HG03575 (cell line): ENCODE data around the gene NETO2.
"Not testable (repeated sequence)": the region's sequence is repeated elsewhere in the genome, so short reads cannot be mapped to it uniquely, and the experiment has no call there.

ENCODE experiments used
- ATAC-seq: cut with Tn5 transposase; IDR thresholded peaks from one replicate; pipeline ENCODE4 v1.9.1; 2021; ENCODE audit not compliant: unreplicated experiment, insufficient number of reproducible peaks, low FRiP score; ENCODE audit errors: extremely low read depth

The NETO2 gene

DNA sequence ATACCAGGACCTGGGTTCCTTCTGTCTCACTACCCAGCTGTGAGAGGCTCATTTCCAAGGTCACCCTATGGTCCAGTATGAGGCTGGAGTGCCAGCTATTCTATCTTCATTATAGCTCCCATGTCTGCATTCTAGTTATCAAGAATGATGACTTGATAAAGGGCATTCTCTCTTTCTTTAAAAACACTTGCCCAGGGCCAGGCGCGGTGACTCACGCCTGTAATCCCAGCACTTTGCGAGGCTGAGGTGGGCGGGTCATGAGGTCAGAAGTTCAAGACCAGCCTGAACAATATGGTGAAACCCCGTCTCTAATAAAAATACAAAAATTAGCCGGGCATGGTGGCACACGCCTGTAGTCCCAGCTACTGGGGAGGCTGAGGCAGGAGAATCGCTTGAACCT is 5.8 kb downstream of the NETO2 start:
- not testable (repeated sequence) for ATAC-seq

DNA sequence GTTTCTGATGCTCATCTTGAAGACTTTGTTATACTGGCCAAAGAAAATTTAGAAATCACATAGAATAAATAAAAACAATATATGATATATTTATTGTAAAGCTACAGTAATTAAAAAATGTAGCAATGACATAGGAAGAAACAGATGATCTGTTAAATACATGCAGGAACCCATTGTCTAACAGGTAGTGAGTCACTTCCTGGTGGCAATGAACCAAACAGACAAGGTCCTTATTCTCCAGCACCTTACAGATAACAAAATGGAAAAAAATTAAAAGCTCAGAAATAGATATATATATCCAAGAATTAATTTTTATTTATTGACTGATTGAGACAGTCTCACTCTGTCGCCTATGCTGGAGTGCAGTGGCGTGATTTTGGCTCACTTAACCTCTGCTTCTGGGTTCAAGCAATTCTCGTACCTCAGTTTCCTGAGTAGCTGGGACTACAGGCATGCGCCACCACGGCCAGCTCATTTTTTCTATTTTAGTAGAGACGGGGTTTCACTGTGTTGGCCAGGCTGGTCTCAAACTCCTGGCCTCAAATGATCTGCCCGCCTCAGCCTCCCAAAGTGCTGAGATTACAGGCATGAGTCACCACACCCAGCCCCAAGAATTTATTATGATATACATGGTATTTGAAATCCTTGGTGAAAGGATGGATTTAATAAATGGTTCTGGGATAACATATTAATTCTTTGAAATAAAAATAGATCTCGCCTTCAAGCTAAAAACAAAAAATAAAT is 7.5 kb downstream of the NETO2 start:
- ATAC-seq, result no peak

DNA sequence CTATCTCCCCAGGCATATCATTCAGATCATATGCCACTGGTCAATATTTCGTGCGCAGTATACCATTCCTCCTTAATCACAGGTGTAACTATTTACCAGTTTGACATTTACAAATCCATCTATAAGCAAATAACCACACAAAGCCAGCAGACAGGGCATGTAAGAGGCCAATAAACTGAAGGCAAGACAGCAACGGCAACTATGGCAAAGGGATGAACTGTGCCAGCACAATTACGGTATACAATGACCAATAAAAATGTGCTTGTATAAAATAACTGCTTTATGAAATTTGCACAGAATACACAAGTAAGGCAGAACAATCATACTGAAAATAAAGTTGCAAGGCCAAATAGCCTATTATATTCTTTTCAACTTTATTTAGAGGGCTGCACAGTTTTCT is 9.2 kb downstream of the NETO2 start:
- ATAC-seq, result no peak

DNA sequence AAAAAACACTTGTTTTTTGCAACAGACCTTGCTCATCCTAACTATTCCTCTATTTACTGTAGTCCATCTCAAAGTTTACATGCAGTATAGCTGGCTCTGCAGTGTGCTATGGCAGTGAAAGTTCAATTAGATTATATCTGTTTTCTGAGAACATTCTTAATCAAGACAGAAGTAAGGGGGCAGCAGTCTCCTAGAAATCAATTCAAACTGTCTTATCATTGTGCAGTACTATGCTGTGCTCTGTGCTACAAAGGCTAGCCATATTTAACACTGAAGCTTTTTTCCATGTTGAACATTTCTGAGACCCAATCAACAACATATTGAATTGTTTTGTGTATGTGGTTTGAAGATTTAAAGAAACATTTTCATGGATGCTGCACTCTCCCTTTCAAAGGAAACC is 11.4 kb downstream of the NETO2 start:
- no peak for ATAC-seq

DNA sequence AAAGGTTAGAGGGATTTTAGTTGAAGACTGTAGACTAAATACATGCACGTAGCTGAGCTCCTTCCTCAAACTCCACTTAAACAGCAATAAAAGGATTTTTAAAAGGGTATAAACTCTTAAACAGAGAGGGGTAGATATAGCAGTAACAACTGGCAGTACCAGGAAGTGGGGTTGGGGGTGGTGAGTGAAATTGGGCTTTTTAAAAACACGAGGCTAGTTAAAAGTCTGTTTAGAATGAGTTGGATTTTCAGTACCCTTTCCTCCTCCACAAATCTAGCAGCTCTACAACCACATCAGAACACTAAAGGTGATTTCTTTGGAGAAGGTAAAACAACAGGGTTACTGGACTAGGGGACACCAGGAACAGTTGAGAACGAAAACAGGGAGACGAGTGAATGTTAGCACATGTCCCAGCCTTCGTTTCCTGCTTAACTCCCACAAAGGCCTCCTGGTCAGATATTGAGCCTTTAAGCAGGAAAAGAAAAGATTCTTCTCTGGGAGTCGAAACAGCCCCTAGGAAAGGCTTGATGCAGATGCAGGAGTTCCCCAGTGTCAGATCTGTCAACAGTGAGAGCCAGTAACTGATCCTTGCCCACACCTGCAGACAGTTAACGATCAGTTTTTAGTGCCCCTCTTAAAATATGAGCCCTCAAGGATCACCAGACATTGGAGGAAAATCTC is 13.8 kb downstream of the NETO2 start:
- no peak for ATAC-seq

DNA sequence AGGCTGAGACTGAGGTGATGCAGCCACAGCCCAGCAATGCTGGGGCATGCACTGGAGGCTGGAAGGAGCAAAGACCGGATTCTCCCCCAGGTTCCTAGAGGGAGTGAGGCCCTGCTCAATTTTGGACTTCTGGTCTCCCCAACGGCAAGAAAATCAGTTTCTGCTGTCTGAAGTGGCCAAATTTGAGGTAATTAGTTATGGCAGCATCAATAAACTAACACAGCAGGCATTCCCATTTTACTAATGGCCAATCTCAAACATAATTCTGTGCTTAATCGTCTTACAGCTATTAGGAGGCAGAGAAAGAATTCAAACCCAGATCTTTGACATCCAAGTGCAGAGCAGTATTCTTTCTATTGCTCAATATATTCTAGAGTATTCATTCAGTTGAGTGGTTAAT is 16.2 kb downstream of the NETO2 start:
- ATAC-seq, result no peak

DNA sequence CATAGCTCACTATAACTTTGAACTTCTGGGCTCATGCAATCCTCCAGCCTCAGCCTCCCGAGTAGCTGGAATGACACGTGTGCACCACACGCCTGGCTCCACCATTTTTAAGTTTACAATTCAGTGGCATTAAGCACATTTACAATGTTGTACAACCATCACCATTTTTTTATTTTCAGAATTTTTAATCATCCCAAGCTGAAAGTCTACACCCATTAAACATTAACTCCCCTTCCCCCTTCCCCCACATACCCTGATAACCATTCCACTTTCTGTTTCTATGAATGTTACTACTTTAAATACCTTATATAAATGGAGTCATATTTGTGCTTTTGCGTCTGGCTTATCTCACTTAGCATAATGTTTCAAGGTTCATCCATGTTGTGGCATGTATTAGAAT is 18.0 kb downstream of the NETO2 start:
- no peak for ATAC-seq

DNA sequence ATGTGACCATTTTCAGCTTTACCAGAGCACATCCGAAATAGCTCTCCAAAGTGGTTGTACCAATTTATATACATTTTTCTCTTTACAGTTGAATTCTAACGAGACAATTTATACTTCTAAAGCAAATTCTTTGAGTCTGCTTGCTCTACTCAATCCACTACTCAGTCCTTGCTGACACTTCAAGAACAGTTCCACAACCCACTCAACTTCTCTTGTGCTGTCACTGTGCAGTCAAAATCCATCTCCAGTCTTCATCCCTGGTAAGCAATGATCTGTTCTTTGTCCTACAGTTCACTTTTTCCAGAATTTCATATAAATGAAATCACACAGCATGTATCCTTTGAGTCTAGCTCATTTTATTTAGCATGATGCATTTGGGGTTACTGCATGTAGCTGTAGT is 30.6 kb downstream of the NETO2 start:
- no peak for ATAC-seq

DNA sequence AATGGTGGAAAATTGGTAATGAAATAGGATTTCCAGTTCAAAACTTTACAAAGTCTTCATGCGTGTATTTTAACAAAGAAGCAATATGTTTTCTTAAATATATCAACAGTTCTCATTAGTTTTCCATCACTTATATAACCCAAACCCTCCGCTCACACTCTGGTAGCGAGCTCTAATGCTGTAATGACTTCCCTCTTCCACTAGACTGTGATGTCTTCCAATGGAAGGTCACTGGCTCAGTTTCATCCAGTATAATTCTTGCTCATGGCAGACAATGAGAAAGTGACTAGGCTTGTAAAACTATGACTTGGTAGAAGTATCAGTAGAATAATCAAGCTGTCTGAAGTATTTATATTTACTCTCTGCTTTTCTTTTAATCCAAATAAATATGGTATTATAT is 32.8 kb downstream of the NETO2 start:
- ATAC-seq, result no peak

DNA sequence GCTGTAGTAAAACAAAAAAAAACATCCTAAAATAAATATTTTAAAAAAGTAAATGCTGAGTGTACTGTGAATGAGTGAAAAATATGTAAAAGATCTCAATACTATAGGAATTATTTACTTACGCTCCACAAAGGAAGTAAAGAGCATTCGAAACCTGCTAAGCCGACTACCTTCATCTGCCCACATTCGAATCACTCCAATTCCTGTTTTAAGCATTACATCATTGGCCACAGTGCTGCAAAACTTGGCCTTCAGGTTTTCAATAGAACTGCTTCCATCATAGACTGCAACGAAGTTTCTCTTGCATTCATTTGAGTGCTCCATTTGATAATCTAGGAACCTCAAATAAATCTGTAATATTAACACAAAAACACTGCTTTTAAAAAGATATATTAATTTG is 34.4 kb downstream of the NETO2 start:
- ATAC-seq, result no peak

DNA sequence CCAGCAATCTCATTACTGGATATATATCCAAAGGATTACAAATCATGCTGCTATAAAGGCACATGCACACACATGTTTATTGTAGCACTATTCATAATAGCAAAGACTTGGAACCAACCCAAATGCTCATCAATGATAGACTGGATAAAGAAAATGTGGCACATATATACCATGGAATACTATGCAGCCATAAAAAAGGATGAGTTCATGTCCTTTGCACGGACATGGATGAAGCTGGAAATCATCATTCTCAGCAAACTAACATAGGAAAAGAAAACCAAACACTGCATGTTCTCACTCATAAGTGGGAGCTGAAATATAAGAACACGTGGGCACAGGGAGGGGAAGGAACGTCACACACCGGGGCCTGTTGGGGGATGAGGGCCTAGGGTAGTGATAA is 40.8 kb downstream of the NETO2 start:
- not testable (repeated sequence) for ATAC-seq

DNA sequence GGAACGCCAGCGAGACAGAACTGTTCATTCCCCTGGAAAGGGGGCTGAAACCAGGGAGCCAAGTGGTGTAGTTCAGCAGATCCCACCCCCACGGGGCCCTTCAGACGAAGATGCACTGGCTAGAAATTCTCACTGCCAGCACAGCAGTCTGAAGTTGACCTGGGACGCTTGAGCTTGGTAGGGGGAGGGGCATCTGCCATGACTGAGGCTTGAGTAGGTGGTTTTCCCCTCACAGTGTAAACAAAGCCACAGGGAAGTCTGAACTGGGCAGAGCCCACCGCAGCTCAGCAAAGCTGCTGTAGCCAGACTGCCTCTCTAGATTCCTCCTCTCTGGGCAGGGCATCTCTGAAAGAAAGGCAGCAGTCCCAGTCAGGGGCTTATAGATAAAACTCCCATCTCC is 46.6 kb downstream of the NETO2 start:
- ATAC-seq, result not testable (repeated sequence)

DNA sequence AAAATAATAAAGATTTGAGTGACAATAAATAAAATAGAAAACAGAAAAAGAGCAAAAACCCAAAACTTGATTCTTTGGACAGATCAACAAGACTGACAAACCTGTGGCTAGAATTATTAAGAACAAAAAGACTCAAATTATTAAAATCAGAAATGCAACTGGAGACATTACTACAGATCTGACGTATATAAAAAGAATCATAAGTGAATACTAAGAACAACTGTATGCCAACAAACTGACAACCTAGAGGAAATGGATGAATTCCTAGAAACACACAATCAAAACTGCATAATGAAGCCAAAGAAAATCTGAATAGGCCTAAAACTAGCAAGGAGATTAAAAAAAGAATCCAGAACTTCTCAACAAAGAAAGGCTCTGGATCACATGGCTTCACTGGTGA is 47.4 kb downstream of the NETO2 start:
- no peak for ATAC-seq

DNA sequence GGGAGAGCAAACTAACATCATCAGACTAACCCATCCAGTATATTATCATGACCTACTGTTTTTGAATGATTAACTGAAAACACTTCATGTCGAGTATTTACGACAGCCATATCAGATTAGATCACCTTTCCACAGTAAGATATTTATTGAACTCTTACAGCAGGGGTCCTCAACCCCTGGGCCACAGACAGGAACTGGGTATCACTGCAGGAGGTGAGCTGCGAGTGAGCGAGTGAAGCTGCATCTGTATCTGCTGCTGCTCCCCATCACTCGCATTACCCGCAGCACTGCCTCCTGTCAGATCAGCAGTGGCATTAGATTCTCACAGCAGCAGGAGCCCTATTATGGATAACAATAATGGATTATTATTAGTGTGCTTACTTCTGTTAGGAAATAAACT is 59.5 kb downstream of the NETO2 start:
- no peak for ATAC-seq

DNA sequence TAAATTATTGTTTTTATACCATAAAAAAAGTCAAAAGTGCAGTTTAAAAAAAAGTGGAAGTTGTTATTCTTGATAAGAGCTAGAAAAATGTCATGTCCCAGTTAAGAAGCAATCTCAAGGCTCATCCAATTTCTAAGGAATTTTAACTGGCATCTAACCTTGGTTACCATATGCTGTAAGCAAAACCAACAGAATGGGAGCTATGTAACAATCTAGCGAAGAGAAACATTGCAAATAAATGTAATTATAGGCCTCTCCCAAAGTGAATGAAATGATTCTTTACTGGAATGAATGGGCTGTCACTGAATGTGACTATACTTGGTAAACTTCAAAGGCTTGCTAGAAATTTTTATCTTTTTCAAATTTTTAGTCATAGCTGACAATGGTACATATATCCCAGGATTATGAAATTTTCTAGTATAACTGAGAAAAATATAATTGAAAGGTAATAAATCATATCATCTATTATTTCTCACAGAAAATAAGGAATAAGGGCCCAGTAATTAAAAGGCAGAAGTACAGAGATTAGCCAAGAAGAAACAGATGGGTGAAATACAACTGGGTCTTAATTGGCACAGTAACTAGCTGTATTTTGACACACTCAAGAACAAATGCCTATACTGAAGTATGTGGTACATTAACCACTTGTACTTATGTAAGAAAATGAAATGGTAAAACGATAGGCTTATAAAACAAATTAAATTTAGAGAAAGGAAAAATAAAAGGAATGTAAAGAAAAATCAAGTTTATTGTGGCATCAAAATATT is 61.5 kb downstream of the NETO2 start:
- ATAC-seq, result no peak

DNA sequence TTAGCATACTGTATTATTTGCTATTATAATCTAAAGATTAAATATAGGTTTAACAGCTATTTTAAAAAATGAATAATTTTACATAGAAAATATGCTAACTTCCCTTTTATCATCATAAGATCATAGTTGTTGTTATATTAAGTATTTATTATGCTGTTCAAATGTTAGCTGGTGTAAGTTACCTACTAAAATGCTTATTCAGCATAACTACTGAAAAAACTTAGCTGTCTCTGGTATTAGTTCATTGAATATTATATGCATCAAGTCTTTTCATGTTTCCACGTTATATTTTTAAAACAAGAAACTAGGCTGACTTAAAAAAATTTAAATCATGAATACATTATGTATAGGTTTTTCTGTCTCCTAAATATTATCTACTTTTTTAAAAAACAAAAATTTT is 62.6 kb downstream of the NETO2 start:
- ATAC-seq, result no peak

DNA sequence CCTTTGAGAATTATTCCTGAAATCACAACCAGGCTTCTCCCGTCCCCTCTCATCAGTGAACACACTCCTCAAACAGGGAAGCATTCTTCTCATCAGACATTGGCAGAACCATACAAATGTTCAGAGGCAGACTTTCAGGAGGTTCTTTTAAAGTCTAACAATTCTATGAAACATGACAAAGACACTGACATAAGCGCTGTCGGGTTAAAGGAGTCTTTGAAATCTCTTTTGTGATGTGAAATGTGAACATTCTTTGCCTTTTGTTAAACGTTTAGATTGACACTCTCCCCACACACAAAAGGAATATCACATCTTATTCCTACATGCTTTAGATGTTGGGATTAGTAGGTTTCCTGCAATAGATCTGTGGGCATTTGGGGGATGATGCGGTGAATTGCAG is 63.9 kb downstream of the NETO2 start:
- ATAC-seq, result no peak

DNA sequence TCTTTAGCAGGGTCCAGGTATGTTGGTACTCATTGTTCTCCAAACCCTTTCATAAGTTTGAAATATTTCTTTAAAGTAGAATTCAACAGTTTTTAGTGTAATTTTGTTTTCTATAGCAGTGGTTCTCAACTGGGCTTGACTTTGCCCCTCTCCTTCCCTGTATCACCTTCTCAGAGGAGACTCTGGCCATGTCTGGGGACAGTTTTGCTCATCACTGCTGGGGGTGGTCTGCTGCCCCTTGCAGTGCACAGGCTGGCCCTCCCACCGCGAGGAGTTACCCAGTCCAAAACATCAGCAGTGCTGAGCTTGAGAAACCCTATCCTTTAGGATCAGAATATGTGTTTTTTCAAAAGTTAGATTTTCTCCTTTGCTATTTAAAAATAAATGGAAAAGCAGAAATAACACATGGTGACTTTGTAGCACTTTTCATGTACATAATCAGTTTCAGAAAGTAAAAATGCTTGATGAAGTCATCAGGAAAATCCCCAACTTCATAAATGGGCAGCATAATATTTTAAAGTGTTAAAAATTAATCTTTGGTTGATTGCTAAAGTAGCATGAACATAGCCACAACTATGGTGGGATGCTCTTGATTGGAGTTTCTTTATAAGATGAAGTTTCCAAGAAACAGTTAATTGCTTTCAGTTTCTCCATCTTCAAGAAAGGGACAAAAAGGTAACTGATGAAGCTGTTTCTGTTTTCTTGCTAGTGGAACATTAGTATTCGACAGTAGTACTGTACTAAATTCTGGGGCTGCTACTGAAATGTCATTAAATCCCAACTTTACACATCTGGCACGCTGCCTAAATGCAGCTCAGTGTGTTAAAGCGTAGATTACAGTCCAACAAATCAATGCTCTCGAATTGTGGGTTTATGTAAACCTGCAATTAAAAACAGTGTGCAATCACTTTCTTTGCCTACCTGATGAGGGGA is 70.3 kb downstream of the NETO2 start:
- no peak for ATAC-seq

DNA sequence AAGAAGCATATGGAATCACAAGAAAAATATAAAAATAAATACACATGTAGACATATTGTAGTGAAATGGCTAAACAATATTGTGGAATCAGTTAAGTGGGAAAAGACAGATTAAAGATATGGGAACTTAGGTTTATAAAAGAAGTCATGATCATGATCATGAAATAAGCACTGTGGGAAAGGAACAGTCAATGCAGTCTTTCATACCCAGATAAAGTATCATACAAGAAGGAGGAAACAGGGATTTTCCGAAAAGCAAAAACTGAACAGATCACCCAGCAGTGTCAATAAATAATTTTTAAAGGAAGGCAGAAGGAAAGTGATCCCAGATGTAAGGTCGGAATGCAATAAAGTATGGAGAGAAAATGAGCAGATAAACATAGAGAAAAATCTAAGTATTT is 71.6 kb downstream of the NETO2 start:
- no peak for ATAC-seq
